OCI-LY3 (cell line): ENCODE results near the gene NARF.

ENCODE experiments used
- H2AFZ ChIP-seq: fragments of 200-600, 300-600 bp; shearing (Covaris generic); 2 replicates; pipeline ENCODE4 v1.6.0; 2014; ENCODE audit warnings: antibody characterized with exemption, low read depth, low read length
- H3K27ac ChIP-seq: fragments of 200-600, 300-600 bp; sonication (generic); 2 replicates; pipeline ENCODE4 v1.5.1; 2014; ENCODE audit warnings: mild to moderate bottlenecking, low read length, moderate library complexity, mixed read lengths
- H3K27me3 ChIP-seq: fragments of 200-600, 300-600 bp; sonication (generic); 2 replicates; pipeline ENCODE4 v1.6.1; 2014; ENCODE audit warnings: low read depth, low read length, mixed read lengths
- H3K36me3 ChIP-seq: fragments of 200-600, 300-600 bp; sonication (generic); replicated peaks from 2 replicates; pipeline ENCODE3; 2014; ENCODE audit warnings: low read depth, low read length, mixed read lengths
- H3K4me1 ChIP-seq: fragments of 300-600, 200-600 bp; sonication (generic); 2 replicates; pipeline ENCODE4 v1.6.1; 2014; ENCODE audit warnings: low read length, mixed read lengths
- H3K4me2 ChIP-seq: fragments of 200-600, 300-600 bp; sonication (generic); 2 replicates; pipeline ENCODE4 v1.6.1; 2014; ENCODE audit warnings: low read length, mixed read lengths
- H3K4me3 ChIP-seq: fragments of 300-600, 200-600 bp; sonication (generic); 2 replicates; pipeline ENCODE4 v1.5.1; 2014; ENCODE audit warnings: antibody characterized with exemption, mild to moderate bottlenecking, low read length, moderate library complexity
- H3K79me2 ChIP-seq: fragments of 300-600, 200-600 bp; shearing (Covaris generic); 2 replicates; pipeline ENCODE4 v1.6.1; 2014; ENCODE audit warnings: mild to moderate bottlenecking, low read length, mixed read lengths
- H3K9ac ChIP-seq: fragments of 300-600, 200-600 bp; shearing (Covaris generic); 2 replicates; pipeline ENCODE4 v1.6.0; 2014; ENCODE audit warnings: mild to moderate bottlenecking, low read length, moderate library complexity
- H3K9me3 ChIP-seq: fragments of 200-600, 300-600 bp; shearing (Covaris generic); 2 replicates; pipeline ENCODE4 v1.6.1; 2014; ENCODE audit warnings: low read length, mixed read lengths; ENCODE audit not compliant: insufficient read depth
- H4K20me1 ChIP-seq: fragments of 200-600, 300-600 bp; sonication (generic); 2 replicates; pipeline ENCODE4 v1.6.1; 2016; ENCODE audit warnings: low read length, mixed read lengths; ENCODE audit not compliant: insufficient read depth
- CTCF ChIP-seq: fragments of 200-600, 300-600 bp; sonication (generic); IDR thresholded peaks from 2 replicates; pipeline ENCODE4 v1.5.1; 2014; ENCODE audit warnings: antibody characterized with exemption, low read length, low read depth
- EZH2phosphoT487 ChIP-seq: fragments of 200-600 bp; shearing (Covaris generic); IDR thresholded peaks from 2 replicates; pipeline ENCODE4 v1.6.1; 2018; ENCODE audit warnings: antibody characterized with exemption, mixed run types, low read depth

Gene NARF

GRCh38 chr17:82477934-82478333, 19.4 kb downstream of the NARF start:
- Histone ChIP-seq H3K4me1 (no peaks in the 10 kb centered on the region), H3K4me3 (no peak overlapping the region), H3K4me2 (no peak overlapping the region), H3K79me2 (no peaks in the 10 kb centered on the region), H3K27me3 (no peaks in the 10 kb centered on the region), H4K20me1 (no peaks in the 10 kb centered on the region), H3K36me3 (peaks cover 30% of the 10 kb centered on the region), H3K9ac (no peak overlapping the region), H3K27ac (no peak overlapping the region), H2AFZ (no peak overlapping the region), H3K9me3 (no peaks in the 10 kb centered on the region)
- TF ChIP-seq CTCF (no peak), EZH2phosphoT487 (no peak)

- no peaks in the 10 kb centered on the region for H3K4me1 ChIP-seq
- H3K27ac ChIP-seq, result no peak overlapping the region
- no peaks in the 10 kb centered on the region for H4K20me1 ChIP-seq
- no peak overlapping the region for H3K9ac ChIP-seq
- H3K27me3 ChIP-seq, result no peaks in the 10 kb centered on the region
- no peaks in the 10 kb centered on the region for H3K9me3 ChIP-seq
- peaks cover 32% of the 10 kb centered on the region for H3K36me3 ChIP-seq
- no peak overlapping the region for H3K4me2 ChIP-seq
- H2AFZ ChIP-seq, result no peak overlapping the region
- no peak for TF ChIP-seq CTCF
- TF ChIP-seq EZH2phosphoT487, result no peak
- no peak overlapping the region for H3K4me3 ChIP-seq
- H3K79me2 ChIP-seq, result no peaks in the 10 kb centered on the region
Observed at GRCh38 chr17:82479602-82480001, 21.1 kb downstream of the NARF start.

GRCh38 chr17:82480318-82480717, 21.8 kb downstream of the NARF start:
- Histone ChIP-seq H3K9ac (no peak overlapping the region), H3K9me3 (no peaks in the 10 kb centered on the region), H3K79me2 (no peaks in the 10 kb centered on the region), H2AFZ (no peak overlapping the region), H3K27ac (no peak overlapping the region), H3K4me2 (no peak overlapping the region), H3K4me3 (no peak overlapping the region), H3K27me3 (no peaks in the 10 kb centered on the region), H3K36me3 (peaks cover 31% of the 10 kb centered on the region), H3K4me1 (no peaks in the 10 kb centered on the region), H4K20me1 (no peaks in the 10 kb centered on the region)
- no peak for TF ChIP-seq CTCF
- TF ChIP-seq EZH2phosphoT487, result no peak

GRCh38 chr17:82483204-82483660, 24.7 kb downstream of the NARF start:
- H3K27me3 ChIP-seq, result no peaks in the 10 kb centered on the region
- H3K4me3 ChIP-seq, result no peak overlapping the region
- H3K4me1 ChIP-seq, result no peaks in the 10 kb centered on the region
- no peak overlapping the region for H3K27ac ChIP-seq
- no peak for TF ChIP-seq EZH2phosphoT487
- TF ChIP-seq CTCF, result no peak
- no peak overlapping the region for H3K4me2 ChIP-seq
- H3K9ac ChIP-seq, result no peak overlapping the region
- H2AFZ ChIP-seq, result no peak overlapping the region
- no peaks in the 10 kb centered on the region for H3K79me2 ChIP-seq
- no peaks in the 10 kb centered on the region for H3K9me3 ChIP-seq
- no peaks in the 10 kb centered on the region for H4K20me1 ChIP-seq
- H3K36me3 ChIP-seq, result peaks cover 44% of the 10 kb centered on the region
